Adrenal gland (tissue), 5 donors: ENCODE results near the gene SSTR4.

ENCODE experiments used
- POLR2A ChIP-seq, 2 donors: fragments of 450-650 bp; IDR thresholded peaks; one replicate each; pipeline ENCODE4 v1.6.1; 2017; ENCODE audit warnings: antibody characterized with exemption in 2 of 2, mild to moderate bottlenecking in 2 of 2, moderate library complexity in 1 of 2
- TF ChIP-seq, protein P1 (sequence below), 6 experiments: fragments of 450-650 bp in 4 of 6; fragments of 200-600 bp in 2 of 6; sonication (generic) in 1 of 6; IDR thresholded peaks; 1 replicate in 5 of 6; 2 replicates in 1 of 6; pipeline versions ENCODE4 v1.5.1 to v1.8.0; 2016 to 2021; ENCODE audit warnings: antibody characterized with exemption in 6 of 6, mild to moderate bottlenecking in 2 of 6, moderate library complexity in 1 of 6
- donor health status: DM: no; HTN: no; CAD: no.

DNA sequence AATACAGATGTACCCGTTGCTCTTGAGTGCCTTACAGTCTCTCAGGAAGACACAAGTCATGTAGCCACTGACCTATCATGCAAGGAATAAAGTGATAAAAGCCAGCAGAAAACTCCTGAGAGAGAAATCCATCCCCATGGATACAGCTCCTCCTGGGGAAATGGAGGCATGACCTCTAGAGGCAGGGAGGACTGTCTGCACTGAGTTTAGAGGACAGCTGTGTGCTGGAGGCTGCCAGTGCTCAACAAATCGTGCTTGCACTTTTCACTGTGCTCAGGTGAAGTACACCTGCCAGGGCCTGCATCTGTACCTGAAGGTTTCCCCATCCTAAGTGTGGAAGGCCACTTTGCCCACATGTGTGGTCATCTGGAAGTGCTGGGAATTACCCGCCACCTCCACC lies 38.9 kb downstream of the SSTR4 start:
- TF ChIP-seq, protein P1, sequence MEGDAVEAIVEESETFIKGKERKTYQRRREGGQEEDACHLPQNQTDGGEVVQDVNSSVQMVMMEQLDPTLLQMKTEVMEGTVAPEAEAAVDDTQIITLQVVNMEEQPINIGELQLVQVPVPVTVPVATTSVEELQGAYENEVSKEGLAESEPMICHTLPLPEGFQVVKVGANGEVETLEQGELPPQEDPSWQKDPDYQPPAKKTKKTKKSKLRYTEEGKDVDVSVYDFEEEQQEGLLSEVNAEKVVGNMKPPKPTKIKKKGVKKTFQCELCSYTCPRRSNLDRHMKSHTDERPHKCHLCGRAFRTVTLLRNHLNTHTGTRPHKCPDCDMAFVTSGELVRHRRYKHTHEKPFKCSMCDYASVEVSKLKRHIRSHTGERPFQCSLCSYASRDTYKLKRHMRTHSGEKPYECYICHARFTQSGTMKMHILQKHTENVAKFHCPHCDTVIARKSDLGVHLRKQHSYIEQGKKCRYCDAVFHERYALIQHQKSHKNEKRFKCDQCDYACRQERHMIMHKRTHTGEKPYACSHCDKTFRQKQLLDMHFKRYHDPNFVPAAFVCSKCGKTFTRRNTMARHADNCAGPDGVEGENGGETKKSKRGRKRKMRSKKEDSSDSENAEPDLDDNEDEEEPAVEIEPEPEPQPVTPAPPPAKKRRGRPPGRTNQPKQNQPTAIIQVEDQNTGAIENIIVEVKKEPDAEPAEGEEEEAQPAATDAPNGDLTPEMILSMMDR (IDR thresholded peaks at IDR 0.05): no peak
- TF ChIP-seq POLR2A (IDR thresholded peaks at IDR 0.05): no peak
